SKM-1 (cell line): ENCODE measurements around the gene GK.
"Not testable (repeated sequence)": the region's sequence is repeated elsewhere in the genome, so short reads cannot be mapped to it uniquely, and the experiment has no call there.

Experiments
- DNase-seq: peaks from one replicate; lab custom pipeline; 2025; ENCODE audit not compliant: unreplicated experiment; lab: John Stamatoyannopoulos, UW

GK gene

DNA sequence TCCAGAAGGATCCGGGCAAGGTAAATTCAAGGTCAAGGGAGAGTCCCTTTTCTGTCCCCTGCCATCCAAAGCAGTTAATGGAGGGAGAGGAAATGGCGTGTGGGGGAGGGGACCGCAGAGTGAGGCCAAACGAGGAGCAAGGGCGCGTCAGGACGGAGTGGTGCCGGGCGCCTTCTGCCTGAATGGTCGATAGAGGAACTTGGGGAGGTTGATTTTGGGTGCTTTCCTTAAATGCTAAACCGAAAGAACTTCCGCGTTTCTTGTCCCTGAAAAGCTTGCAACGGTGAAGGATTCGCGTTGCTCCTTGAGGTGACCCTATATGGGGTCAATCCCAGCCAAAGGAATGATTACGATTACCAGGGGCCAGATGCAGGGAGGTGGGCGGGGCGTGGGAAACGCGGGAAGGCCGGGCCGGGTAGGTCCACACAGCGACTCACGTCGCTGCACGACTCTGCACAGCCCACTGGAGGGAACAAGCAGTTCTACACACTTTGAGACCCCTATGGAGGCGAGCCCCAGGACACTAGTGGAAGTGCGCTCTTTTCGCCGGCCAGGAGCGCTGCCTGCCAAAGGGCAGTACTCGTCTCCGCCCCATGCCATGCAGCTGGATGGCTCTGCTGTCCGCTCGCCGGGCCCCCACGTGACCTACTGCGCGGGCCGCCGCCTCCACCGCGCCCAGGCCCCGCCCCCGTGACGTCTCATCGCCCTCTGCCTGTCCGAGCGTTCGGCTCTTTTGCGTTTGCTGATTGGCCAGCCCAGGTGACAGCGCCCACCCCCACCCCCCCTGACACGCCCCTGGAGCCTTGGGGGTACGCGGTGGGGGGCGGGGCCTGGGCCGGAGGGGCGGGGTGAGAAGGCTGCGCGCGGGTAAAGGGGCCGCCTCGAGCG, 452 bp upstream of the GK start:
- DNase-seq: peak; percentile 59

DNA sequence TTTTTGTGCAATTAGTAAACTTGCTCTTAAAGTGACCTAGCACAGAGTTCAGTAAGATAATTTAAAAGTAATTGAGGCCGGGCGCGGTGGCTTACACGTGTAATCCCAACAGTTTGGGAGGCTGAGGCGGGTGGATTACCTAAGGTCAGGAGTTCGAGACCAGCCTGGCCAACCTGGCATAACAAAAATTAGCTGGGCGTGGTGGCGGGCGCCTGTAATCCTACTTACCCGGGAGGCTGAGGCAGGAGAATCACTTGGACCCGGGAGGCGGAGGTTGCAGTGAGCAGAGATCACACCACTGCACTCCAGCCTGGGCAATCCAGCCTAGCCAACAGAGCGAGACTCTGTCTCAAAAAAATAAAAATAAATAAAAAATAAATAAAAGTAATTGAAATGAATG, 1.2 kb downstream of the GK start:
- DNase-seq: not testable (repeated sequence)

DNA sequence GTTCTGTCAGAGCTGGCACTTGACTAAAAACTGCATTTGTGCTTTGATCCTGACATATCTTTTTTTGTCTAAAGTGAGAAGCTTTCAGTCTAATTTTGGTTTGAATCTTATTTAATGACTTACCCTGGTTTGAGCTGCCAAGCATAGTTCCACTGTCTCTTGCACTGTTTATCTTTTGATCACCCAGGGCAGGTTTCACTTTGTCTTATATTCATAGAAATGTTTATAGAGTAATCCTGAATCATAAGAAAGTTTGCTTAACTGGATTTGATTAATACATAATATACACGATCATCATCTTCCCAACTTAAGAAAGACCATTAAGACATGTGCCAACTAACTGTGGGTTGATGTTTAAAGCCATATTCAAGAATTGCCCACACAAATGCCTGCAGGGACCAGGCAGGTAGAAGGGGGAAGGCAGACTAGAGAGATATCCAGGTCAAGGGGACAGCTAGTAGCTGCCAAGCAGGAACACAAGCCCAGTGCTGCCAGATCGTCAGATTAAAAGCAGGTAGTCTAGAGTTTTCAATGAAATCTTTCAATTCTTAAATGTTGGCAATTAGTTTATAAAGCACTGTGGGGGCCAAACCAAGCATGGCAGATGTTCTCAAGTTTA, 1.9 kb downstream of the GK start:
- no peak for DNase-seq

DNA sequence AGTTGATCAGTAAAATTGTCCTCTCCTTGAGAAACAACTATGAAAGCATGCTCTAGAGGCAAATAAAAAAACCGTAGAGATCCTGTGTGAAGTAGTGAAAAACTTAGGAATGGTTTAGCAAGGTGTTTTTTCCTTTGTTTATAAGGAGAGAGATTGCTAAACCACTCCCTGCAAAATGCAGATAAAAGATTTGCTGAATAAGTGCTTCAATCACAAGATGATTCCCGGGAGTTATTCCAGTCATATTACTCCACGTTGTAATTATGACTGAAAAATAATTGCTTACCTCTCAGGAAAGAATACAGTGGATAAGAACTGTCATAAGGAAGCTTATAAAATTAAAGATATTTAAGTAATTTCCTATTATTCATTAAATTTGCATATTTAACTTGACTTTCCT, 2.8 kb downstream of the GK start:
- DNase-seq: no peak

DNA sequence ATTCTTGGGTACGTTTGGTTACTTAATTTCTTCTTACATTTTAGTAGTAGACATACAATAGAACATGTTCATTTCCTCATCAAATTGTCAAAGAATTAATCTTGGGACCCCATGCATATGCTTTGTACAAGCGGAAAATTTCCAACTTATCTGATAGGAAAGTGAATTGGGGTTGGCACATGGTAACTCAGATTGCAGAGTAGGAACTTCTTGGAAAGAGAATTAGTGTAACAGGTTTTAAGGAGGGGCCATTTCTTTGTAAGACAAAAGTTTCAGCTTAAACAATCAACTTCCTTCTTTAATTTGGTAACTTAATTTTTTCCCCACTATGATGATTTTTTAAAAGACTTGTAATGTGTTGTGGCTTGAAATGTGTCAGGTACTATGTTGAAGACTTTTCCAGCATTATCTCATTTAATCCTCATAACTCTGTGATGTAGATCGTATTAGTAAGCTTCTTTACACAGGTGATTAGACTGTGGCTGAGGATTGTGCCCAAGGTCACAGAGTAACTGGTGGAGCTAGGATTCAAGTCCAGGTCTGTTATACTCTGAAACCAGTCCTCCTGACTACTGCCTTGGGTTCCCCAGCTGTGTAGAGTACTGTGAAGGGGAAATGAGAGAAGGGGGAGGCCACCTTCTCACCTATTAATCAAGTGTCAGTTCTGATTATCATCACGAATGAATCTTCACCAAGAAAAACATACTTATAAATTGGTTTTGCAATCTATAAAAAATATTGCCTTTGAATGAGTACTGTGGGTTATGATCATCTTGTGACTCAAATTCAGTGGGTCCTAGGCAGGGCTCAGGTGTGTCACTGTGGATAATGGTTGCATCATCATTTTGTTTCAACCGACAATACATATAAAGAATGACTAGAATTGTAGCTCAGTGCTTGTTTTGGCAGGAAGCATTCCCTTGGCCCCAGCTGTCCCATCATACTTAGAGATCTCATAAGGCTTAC, 4.3 kb downstream of the GK start:
- no peak for DNase-seq

DNA sequence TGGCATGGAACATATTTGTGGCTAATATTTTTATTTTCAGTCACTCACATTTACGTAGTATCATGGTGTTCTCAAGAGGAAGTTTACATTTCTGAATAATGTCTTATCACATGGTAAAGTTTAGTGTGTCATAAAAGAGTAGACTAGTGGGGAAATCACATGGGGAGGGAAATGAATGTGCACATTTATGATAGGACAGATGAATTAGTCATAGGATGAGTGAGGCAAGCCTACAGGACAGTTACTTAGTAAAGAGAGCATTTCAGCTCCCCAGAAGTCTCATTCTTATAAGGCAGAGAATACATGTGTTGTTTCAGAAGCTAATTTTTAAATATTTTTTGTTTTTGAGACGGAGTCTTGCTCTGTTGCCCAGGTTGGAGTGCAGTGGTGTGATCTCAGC, 6.2 kb downstream of the GK start:
- no peak for DNase-seq

DNA sequence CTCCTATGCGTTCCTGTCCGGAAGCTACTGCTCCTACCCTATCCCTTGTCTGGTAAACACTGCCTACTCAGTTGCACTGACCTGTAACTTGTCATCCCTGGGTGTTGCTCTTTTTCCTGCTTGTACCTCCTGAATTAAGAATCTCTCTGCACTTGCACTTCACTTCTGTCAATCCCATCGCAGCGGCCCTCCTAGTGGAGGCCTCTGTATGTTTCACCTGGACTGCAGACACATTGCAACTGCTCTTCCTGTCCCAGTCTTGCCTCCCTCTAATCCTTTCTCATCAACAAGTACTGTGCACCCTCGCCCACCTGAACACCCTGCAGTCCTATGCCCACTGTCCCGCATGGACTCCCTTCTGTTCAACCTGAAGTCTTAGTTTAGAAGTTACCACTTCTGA, 8.0 kb downstream of the GK start:
- DNase-seq: no peak

DNA sequence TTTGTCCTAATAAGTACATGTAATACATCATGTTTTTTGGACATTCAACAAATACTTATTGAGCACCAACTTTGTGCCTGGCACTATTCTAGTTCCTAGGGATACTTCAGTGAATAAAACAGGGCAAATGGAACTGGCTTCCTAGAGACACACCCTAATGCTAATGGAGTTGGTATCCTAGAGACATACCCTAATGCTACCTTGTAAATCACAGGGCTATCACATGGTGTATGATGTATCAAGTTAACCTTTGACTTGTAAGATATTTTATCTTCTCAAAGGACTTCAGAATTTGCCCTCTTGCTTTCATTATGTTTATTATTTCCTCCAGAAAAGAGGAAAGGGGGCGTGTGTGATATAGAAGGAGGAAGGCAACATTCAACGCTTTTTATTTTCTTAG, 10.1 kb downstream of the GK start:
- no peak for DNase-seq

DNA sequence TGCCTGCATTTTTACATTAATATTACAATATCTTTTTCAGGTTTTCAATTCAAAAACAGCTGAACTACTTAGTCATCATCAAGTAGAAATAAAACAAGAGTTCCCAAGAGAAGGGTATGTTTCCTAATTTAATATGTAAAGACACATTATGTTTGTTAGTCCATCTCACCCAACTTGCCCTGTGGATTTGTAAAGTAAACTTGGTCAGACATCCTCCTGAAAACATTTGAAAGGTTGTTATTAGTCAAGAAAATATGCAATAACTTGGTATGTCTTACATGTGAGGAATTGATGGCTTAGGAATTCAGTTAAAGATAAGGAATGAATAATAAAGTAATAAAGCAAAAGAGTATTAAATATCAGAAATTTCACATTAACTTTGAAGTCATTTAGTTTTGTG, 12.2 kb downstream of the GK start:
- DNase-seq: no peak

DNA sequence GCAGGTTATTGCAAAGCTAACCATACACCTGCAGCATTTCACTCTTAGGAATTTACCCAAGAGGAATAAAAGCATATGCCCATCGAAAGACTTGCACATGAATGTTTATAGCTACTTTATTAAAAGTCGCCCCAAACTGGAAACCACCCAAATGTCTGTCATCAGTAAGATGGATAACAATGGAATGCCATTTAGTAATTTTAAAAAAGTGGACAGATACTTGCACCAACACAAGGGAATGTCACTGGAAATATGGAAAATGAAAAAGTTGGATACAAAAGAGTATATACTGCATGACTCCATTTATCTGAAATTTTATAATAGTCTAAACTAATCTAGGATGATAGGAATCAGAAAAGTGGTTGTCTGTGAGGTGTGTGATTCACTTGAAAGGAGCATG, 12.9 kb downstream of the GK start:
- DNase-seq: no peak

DNA sequence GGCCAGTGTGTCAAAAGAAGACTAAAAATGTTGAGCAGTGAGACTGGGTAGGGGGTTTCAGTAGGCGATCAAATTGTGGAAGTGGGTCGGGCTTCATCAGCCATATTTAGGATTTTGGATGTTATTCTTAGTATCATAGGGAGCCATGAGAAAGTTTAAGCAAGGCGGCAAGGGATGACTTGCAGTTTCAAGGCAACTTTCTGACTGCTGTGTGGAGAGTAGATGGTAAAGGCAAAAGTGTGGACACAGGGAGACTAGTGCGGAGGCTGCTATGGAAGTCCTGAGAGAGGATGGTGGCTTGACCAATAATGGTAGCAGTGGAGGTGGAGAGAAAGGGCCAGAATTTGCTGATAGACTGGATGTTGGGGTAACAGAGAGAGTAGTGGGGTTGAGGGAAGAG, 15.4 kb downstream of the GK start:
- DNase-seq: no peak

DNA sequence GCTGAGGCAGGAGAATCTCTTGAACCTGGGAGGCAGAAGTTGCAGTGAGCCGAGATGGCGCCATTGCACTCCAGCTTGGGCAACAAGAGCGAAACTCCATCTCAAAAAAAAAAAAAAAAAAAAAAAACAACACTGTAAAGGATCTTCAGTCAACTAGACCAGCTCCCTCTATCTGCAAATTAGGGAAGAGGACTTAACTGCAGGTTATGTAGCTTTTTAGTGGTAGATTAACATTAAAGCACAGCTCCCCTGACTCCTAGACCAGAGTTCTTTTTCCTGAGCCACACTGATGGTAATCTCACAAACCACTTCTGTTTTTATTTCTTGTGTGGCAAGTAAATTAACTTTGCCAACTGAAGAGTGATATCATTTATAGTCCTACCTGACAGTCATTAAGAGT, 18.0 kb downstream of the GK start:
- not testable (repeated sequence) for DNase-seq

DNA sequence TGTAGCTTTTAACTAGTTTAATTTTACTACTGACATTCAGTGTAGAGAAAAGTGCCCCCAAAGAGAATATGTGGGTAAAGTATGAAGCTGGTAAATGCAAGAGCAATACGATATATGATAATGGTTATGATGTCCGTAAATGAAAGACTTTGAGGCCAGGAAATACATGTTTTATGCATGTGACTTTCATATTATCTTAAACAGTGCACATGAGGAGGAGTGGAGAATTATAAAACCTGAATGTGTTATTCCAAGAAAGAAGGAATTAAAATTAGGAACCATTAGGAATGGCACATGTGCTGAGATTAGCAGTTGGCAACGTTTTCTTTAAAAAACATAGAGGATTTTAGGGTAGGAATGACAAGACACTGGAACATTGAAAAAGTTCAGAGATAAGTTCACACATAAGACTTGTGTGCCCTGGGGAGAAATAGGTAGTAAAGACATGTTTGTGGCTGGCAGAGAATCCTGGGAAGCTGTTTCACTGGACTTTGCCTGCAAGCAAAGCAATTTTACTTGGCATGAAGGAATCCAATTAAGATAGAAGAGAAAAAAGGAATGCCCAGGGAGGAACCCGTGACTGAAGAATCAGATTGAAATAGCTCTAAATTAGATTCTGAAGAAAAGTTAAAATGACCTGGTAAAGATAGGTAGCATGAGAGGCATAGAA, 20.0 kb downstream of the GK start:
- DNase-seq: no peak

DNA sequence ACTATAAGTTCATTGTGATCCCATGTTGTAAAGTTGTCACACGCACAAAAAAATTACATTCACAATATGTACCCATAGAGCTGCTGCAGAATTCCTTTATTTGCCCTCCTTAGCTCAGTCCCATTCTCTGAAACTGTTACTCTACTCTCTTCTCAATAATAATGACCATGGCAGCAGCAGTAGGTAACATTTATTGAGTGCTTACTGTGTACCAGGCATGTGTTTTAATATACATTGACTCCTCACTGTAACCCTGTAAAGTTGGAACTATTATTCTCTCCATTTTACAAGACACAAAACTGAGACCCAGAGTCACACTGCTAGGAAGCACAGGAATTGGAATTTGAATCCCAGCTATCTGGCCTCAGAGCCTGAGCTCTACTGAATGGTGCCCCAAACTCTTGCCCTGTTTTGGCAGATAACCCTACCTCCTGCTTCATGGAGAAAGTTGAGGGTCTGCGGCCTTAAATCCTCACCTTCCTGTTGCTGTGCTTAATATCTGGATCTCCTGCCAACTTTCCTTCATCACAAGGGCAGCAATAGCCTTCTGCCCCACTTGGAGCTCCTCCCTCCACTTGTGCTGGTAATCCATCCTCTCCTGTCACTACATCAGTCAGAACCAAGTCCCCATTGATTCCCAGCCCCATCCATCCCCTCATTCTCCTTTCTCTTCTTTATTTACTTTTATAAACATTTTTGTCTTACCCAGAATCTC, 20.8 kb downstream of the GK start:
- no peak for DNase-seq

DNA sequence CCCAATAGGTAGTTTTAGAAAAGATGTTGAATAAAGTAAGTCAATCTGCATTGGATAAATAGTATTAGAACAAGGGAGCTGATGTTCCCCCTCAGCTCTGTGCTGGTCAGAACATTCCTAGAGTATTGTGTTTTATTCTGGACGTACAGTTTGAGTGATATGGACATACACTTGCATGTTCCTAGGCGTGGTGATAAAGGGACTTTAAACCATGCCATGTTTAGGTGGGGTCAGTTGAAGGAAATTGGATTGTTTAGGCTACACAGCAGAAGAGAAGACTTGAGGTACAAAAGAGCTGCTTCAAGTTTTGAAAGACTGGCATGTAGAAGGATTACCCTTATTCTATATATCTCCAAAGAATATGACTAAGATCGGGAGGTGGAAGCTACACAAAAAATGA, 21.6 kb downstream of the GK start:
- DNase-seq: no peak

DNA sequence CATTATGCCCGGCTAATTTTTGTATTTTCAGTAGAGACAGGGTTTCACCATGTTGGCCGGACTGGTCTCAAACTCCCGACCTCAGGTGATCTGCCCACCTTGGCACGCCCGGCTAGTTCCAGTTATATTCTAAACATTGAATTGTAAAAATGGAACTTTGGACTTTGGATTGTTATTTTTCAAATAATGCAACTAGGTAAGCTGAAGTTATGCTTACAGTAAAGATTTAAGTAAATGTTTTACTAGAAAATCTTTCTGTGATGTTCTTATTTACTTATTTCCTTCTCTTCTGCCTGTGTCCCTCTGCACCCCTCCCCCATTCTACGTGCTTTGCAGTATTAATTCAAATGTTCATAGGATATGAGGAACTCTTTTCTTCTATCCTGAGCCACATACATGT, 26.1 kb downstream of the GK start:
- DNase-seq: no peak

DNA sequence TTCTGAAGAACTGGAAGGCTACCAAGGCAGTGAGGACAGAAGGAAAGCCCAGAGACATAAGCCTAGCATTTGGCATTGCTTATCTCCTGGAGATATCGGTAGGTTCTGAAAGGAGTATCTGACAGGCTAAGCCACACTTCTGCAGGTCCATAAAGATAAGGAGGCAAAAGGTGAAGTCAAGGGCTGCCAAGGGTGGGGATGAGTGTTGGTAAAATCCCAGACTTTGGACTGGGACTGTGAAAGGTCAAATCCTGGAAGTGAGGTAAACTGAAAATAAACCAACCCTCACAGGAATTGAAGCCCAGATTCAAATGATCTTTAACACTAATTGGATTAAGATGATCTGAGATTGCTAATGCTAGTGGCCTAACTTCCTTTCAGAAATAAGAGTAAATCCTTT, 27.4 kb downstream of the GK start:
- DNase-seq: no peak

DNA sequence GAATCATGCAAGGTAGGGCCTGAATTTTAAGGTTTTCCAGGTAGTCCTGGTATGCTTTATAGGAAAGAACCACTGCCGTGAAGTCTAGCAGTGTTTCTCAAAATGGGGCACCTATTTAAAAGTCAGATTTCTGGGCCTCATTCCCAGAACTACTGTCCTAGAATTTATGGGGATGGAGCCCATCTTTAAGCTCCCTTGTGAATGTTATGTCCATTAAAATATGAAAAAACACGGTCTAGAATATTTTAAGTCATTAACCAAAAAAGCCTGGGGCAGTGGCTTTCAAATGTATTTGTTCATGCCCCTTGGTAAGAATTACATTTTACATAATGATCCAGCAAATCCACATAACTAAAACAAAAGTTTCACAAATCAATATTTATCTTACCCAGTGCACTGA, 35.4 kb downstream of the GK start:
- no peak for DNase-seq

DNA sequence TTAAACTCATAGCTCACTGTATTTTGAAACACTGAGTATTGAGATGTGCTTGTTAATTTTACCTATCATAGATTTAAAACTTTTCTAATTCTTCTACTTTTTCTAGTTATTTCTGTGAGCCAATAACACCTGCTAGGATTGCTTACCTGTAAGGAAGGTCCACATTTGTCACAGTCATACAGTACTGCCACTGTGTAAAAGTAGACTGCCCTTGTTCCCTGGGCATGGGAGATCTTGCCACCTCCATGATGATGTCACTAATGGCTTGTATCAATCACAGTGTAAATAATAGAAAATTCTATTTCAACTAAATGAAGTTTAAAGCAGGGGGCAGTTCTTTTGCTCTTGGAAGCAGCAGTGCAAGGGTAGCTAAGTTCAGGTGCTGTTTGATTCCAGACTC, 35.9 kb downstream of the GK start:
- DNase-seq: no peak

DNA sequence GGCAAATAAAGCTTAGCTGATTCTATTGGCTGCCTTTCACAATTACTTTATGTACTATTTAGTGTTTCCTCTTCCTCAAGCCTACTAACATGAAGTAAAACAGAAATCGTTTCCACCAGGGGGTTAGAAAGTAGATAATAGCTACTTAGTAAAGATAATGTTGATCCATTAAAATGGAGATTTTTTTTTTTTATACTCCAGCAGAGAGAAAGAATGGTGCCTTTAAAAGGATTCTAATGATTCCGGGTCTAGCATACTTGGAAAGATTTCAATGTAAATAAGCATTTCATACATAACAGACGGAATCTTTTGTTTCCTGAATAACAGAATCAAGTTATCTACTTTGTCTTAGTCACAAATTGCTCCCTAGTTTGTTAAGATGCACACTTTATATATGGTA, 37.1 kb downstream of the GK start:
- DNase-seq: no peak
